ENCODE data around the gene SPIB.
"Not testable (repeated sequence)": the region's sequence is repeated elsewhere in the genome, so short reads cannot be mapped to it uniquely, and the experiment has no call there.

Gene SPIB

DNA sequence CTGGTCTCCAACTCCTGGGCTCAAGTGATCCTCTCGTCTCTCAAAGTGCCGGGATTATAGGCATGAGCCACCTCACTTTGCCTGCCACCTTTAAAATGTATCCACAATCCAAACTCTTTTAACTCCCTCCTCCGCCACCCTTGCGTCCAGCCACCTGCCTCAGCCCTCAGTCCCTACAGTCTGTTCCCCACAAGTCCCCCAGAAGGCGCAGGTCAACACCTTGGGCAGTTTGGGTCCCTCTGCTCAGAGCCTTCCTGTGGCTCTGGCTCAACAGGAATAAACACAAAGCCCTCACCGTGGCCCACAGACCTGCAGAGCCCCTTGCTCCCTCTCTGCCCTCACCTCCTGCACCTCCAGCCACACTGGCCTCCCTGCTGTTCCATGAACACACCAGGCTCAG lies 50.1 kb downstream of the SPIB start:
- no peak for DNase-seq (ENCODE audit: low read depth in 2 of 2)

DNA sequence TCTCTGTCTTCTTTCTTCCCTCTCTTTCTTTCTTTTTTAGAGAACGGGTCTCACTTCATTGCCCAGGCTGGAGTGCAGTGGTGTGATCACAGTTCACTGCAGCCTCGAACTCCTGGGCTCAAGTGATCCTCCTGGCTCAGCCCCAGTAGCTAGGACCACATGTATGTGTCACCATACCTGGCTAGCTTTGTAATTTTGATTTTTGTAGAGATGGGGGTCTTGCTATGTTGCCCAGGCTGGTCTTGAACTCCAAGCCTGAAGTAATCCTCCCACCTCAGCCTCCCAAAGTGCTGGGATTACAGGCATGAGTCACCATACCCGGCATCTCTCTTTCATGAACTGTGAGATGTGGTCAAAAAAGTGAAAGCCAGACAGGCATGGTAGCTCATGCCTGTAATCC lies 54.6 kb downstream of the SPIB start:
- not testable (repeated sequence) for DNase-seq (ENCODE audit: low read depth in 2 of 2)

DNA sequence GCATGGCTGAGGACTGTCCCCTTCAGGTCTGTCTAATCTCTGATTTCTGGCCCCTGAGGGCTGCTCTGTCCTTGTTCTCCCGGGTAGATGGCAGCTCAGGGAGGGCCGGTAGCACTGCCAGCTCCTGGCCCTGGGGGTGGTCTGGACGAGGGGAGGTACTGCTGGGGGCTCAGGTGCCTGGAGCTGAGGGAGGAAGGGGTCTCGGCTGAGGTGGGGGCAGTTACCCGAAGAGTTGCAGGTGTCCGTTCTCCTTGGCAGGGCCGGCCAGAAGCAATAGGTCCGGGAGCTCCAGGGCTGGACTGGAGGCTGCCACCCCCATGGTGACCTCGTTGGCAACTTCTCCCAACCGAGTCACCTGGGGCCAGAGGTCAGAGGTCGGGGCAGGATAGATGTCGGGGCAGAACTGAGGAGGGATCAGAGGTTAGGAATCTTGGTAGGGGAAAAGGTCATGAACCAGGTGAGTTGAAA lies 56.4 kb downstream of the SPIB start:
- no peak for DNase-seq (ENCODE audit: low read depth in 2 of 2)

DNA sequence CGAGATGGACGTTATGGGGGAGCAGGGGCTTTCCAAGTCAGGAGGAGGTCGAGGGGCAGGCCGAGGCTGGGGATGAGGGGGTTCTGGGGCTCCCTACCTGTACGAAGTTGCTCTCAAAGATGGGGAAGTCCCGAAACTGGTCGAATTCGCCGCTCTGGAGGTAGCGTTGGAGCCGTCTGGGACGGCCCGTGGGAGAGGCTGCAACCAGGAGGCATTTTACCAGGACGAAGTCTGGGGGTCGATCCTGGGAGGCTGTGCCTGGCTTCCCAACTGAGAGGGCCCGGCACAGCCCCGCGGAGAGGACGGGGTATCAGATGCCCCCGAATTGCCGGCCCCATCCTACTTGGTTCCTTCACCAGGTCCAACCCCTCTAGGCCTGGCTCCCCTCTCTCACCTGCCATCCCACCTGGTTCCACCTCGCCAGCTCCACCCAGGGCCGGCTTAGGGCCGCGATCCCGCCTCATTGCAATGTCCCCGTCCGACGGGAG lies 57.0 kb downstream of the SPIB start:
- DNase-seq (ENCODE audit: low read depth in 2 of 2) = no peak

DNA sequence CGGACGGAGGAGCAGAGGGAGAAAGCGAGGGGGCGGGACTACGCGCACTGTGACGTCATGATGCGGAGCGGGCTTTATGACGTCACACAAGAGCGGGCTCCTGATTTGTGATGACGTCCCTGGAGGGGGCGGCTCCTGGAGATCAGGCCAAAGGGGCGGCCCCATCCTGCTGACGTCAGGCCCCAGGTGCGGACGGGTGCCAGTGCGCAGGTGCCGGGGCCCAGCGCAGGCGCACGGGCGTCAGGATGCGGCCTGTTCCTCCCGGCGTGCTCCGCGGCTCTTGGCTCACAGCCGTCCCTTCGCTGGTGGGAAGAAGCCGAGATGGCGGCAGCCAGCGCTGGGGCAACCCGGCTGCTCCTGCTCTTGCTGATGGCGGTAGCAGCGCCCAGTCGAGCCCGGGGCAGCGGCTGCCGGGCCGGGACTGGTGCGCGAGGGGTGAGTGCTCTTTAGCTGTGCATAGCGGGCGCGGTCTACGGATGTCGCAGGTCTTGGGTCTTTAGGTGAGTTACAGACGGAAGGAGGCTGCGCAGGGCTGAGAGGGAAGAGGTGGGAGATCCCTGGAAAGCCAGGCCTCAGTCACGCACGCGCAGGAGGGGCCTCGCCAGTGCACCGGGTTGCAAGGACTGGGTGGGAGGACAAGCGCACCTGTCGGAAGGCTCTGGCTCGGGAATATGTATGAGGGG lies 57.6 kb downstream of the SPIB start, which contains the start of the genes EMC10 and GARIN5A:
Gene EMC10, plus strand, starts transcription at position 284 of the 683 bp plus-strand sequence. Its CDS starts 38 bp downstream, at position 322.
Gene GARIN5A, minus strand, starts transcription at position 625 of the 683 bp plus-strand sequence. Its CDS starts 460 bp downstream, at position 165.
- peak; percentile 85 to 88 for DNase-seq (ENCODE audit: low read depth in 2 of 2)

DNA sequence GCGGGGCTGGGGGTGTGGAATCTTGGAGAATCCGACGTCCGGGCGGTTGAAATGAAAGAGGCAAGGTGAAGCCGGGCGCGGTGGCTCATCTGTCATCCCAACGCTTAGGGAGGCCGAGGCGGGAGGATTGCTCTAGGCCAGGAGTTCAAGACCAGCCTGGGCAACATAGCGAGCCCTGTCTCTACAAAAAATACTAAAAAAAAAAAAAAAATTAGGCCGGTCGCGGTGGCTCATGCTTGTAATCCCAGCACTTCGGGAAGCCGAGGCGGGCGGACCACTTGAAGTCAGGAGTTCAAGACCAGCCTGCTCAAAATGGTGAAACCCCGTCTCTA lies 58.1 kb downstream of the SPIB start:
- DNase-seq (ENCODE audit: low read depth in 2 of 2) = no peak

DNA sequence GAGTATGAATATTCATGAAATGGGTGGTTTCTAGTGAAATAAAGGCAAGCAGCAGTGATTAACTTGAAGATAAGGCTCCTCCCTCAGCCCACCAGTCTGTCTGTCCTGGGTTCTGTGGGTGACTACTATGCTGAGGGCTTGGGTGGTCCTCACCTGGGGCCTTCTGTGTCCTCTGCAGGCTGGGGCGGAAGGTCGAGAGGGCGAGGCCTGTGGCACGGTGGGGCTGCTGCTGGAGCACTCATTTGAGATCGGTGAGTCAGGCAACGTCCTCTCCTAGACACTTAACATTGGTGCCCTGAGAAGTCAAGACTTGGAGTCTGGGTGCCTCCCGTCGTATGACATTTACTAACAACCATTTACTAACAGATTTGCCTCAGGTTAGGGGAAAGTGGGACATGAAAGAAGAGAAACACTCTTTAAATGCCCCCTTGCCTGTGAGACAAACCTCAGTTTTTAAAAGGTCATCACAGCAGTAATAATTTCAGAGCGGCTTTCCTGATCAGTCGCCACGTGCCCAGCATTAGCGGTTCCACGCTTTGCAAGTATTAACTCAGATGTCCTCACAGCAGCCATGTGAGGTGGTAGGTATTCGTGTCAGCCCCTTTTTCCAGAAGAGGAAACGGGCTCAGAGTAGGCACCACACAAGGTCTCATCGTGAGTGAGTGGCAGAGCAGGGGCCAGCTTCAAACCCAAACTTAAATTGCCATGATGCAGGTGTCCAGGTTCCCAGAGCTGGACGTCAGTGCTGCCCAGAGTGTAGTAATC lies 59.2 kb downstream of the SPIB start:
- DNase-seq (ENCODE audit: low read depth in 2 of 2) = no peak

DNA sequence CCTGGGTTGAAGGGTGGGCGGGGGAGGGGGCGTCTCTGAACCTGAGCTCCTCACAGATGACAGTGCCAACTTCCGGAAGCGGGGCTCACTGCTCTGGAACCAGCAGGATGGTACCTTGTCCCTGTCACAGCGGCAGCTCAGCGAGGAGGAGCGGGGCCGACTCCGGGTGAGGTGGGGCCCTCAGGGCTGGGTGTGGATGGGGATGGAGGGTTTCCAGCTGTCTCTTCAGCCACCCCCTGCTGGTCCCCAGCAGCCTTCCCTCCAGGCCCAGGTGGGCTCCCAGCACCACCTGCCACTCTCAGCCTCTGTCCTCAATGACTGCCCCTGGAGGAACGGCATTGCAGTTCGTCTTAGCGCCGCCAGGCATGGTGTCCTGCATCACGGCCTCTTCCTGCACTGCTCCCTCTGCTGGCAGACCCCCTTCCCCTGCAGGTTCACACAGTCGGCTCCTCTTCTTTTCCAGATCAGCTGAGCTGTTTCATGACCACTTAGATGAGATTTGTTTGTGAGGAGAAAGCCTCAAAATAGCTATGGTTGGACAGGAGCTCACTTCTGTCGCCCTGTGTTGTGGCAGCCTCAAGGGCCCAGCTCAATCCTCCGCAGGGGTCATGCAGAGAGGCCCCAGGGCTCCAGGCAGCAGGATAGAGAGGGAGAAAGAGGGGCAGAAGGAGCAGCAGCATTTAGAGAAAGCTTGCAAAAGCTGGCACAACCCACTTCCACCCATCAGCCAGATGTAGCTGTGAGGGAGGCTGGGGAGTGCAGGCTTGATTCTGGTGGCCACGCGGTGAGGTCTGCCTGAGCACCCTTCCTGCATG lies 60.4 kb downstream of the SPIB start:
- DNase-seq (ENCODE audit: low read depth in 2 of 2) = no peak

DNA sequence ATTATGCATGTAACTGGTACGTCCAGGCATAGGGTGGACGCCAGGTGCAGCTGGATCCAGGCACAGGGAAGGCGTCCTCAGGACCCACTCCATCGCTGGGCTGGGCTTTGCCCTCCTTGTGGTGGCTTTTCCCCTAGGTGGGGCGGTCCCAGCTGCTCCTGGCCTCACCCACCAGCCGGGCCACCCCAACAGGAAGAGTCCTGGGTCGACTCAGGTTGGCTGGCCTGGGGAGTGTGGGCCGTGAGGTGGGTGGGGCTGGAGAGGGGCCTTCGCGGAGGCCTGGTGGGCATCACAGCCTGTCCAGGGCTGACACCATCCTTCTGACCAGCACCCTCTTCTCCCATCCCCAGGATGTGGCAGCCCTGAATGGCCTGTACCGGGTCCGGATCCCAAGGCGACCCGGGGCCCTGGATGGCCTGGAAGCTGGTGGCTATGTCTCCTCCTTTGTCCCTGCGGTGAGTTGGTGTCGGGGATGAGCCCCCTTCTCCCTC lies 61.1 kb downstream of the SPIB start:
- no peak for DNase-seq (ENCODE audit: low read depth in 2 of 2)

DNA sequence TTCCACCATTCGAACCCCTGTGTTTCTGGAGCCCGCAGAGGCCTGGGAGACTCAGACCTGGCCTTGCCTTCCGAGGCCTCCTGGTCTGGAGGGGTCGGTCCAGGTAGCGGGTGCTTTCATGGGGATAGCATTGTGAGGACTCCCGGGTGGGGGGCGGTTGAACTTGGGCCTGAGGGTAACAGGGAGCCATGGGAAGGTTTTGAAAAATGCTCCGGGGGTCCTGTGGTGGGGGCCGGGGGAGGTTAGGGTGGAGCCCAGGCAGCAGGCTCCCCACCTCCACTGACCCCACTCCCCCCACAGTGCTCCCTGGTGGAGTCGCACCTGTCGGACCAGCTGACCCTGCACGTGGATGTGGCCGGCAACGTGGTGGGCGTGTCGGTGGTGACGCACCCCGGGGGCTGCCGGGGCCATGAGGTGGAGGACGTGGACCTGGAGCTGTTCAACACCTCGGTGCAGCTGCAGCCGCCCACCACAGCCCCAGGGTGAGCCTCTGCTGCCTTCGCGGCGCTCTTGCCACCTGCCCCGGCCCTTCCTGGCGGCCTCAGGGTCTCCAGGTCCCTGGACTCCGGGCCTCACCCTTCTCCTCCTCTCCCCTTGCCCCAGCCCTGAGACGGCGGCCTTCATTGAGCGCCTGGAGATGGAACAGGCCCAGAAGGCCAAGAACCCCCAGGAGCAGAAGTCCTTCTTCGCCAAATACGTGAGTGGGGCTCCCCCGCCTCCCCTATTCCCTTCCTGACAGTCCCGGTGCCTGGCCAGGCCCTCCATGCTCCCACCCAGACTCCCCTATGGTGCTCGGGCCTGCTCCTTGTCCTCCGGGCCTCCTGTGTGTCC lies 61.8 kb downstream of the SPIB start:
- no peak for DNase-seq (ENCODE audit: low read depth in 2 of 2)

All from stimulated activated CD8-positive, alpha-beta memory T cell treated with anti-CD3 and anti-CD28 coated beads, Interleukin-15, amount 100 ng/mL, for 4 hours (primary cell).